Lung (tissue), 12 donors: ENCODE measurements around the gene B4GALNT1. TPM values are rescaled to one million over a fixed set of nuclear protein-coding genes. Genes with fewer than 3 reads are reported as not detected.

Experiments
- ATAC-seq: fragments of 200-7000 bp; cut with Tn5 transposase; one replicate; pipeline ENCODE4 v1.9.1; 2020; ENCODE audit warnings: moderate number of reproducible peaks; ENCODE audit not compliant: insufficient read depth, low FRiP score
- DNase-seq, 3 donors: peaks; one replicate each; pipeline ENCODE4 v3.0.0-alpha.2; 2013 to 2017
- H3K27ac ChIP-seq, 2 donors: one replicate each; pipeline ENCODE4 v1.5.1; 2013; ENCODE audit warnings: mild to moderate bottlenecking in 2 of 2, moderate library complexity in 2 of 2, control low read depth in 1 of 2, inconsistent platforms in 1 of 2, low read depth in 1 of 2, low read length in 1 of 2
- H3K27me3 ChIP-seq, 3 donors: one replicate each; pipeline ENCODE4 v1.5.1; 2013; ENCODE audit warnings: low read length in 2 of 3; ENCODE audit not compliant: control insufficient read depth in 3 of 3, insufficient read depth in 3 of 3
- H3K36me3 ChIP-seq, 4 donors: one replicate each; pipeline ENCODE4 v1.5.1; 2013; ENCODE audit warnings: low read length in 4 of 4, mild to moderate bottlenecking in 1 of 4, moderate library complexity in 1 of 4; ENCODE audit not compliant: control insufficient read depth in 4 of 4, insufficient read depth in 4 of 4
- H3K4me1 ChIP-seq, 5 donors: one replicate each; pipeline ENCODE4 v1.5.1; 2013; ENCODE audit warnings: low read length in 5 of 5, mild to moderate bottlenecking in 2 of 5, moderate library complexity in 1 of 5; ENCODE audit not compliant: control insufficient read depth in 5 of 5, insufficient read depth in 5 of 5
- H3K4me3 ChIP-seq: one replicate; pipeline ENCODE4 v1.5.1; 2013; ENCODE audit warnings: mild to moderate bottlenecking, control low read depth, moderate library complexity
- H3K9ac ChIP-seq, 2 donors: one replicate each; pipeline ENCODE4 v1.5.1; 2013; ENCODE audit warnings: low read length in 2 of 2, control low read depth in 1 of 2; ENCODE audit not compliant: insufficient read depth in 1 of 2
- H3K9me3 ChIP-seq, 4 donors: one replicate each; pipeline ENCODE4 v1.5.1; 2013; ENCODE audit warnings: low read length in 3 of 4, mild to moderate bottlenecking in 1 of 4, moderate library complexity in 1 of 4; ENCODE audit not compliant: control insufficient read depth in 4 of 4, insufficient read depth in 3 of 4
- CTCF ChIP-seq: IDR thresholded peaks from 2 replicates; pipeline ENCODE4 v1.5.1; 2012; ENCODE audit warnings: mild to moderate bottlenecking; ENCODE audit errors: control extremely low read depth, extremely low read depth
- WGBS, 2 donors: extraction: QIAGEN DNeasy Blood & Tissue Kit; methylation state at CpG; one replicate each; pipeline ENCODE4 v1.1.7; 2013; 5-methylcytosine and 5-hydroxymethylcytosine counted together
- polyA plus RNA-seq, 2 donors: library from polyadenylated mRNA; stranded (reverse); fragments of 200-250 nt; gene quantifications; one replicate each; pipeline ENCODE4 v1.2.1, GENCODE V29; 2013
- total RNA-seq, 2 donors: library from RNA; depleted of rRNA in 1 of 2; stranded (reverse); fragments of >200 nt in 1 of 2; gene quantifications; one replicate each; pipeline ENCODE4 v1.2.1, GENCODE V29; 2014 to 2021
- donor health status: control.
- donor health status: control.
- donor health status: Bipolar disorder and iron deficiency.
- donor health status: healthy.
- donor health status: DM: yes; HTN: yes; CAD: no.

The B4GALNT1 gene
- total and polyA plus RNA-seq, 4 donors: 0.51 to 2.5 (median 0.73) TPM

- Histone ChIP-seq H3K9me3 (no peaks in the 10 kb centered on the region), H3K4me1 (peaks cover 0 to 18% (median 5%) of the 10 kb centered on the region in 5 donors), H3K27me3 (peaks cover 0 to 7% (median 5%) of the 10 kb centered on the region in 3 donors), H3K36me3 (peaks cover 0 to 7% (median 3%) of the 10 kb centered on the region in 4 donors), H3K27ac (no peak overlapping the region), H3K4me3 (no peak overlapping the region), H3K9ac (no peak overlapping the region)
- DNase-seq (no peak), ATAC-seq (peak; percentile 12)
- WGBS, 2 donors: 67 to 78% methylated on average over 2 of the region's 2 CpGs
- no peak for TF ChIP-seq CTCF
Measured at GRCh38 chr12:57592551-57593165, 40.3 kb downstream of the B4GALNT1 start.

GRCh38 chr12:57591782-57592325, 41.1 kb downstream of the B4GALNT1 start:
- Histone ChIP-seq H3K9me3 (no peaks in the 10 kb centered on the region), H3K4me3 (peak overlapping the region; percentile 98), H3K4me1 (peaks cover 0 to 18% (median 5%) of the 10 kb centered on the region in 5 donors), H3K27ac (peak overlapping the region in 1 of 2 donors; percentile 76), H3K9ac (peak overlapping the region in 1 of 2 donors; percentile 14), H3K36me3 (peaks cover 0 to 7% (median 1%) of the 10 kb centered on the region in 4 donors), H3K27me3 (peaks cover 0 to 8% (median 8%) of the 10 kb centered on the region in 3 donors)
- ATAC-seq: peak; percentile 34
- 44 to 55% methylated on average over 10 of the region's 10 CpGs for WGBS, 2 donors
- TF ChIP-seq CTCF: no peak
- peak in 1 of 3 donors; percentile 33 for DNase-seq

DNA sequence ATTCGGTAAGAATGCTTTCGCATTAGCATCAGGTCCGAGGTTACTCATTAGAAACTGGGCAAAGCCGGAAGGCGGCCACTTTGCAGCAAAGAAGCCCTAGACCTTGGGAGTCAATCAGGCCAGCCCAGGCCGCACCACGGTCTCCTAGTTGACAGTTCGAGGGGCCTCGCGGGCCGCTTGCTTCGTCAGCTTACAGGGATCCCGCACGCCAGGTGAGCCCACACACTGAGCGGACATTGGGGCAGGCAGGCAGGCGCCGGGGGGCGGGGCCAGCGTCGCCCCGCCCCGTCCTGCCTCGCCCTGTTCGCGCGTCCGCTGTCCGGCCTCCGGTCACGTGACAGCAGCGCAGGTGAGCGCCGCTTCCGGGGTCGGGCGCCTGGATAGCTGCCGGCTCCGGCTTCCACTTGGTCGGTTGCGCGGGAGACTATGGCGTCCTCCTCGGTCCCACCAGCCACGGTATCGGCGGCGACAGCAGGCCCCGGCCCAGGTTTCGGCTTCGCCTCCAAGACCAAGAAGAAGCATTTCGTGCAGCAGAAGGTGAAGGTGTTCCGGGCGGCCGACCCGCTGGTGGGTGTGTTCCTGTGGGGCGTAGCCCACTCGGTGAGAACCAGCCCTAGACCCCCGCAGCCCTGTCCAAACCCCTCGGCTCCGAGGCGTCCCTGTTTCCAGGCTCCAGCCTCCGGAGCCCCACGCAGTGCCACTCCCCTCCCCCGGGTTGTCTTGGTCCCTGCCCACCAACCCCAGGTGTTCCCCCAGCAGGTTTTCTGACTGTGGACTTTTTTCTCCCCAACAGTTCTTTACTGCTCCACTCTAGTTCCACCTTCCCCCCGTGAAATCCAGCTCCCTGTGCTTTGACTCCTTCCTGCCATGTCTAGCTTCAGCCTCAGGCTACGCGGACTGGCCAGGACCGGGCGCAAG, 41.9 kb downstream of the B4GALNT1 start, which contains the start of gene PIP4K2C:
TSS of gene PIP4K2C (plus strand) at position 329 of the 918 bp plus-strand sequence. CDS start at position 427, 98 bp downstream.
- H3K27me3 ChIP-seq: peaks cover 0 to 8% (median 8%) of the 10 kb centered on the region in 3 donors
- WGBS, 2 donors: 1% methylated on average over 68 to 69 of the region's 69 CpGs
- ATAC-seq (peak; percentile 94), DNase-seq (peak; percentile 66 to 81 (median 72))
- H3K4me1 ChIP-seq: peaks cover 0 to 18% (median 5%) of the 10 kb centered on the region in 5 donors
- no peak for TF ChIP-seq CTCF
- H3K27ac ChIP-seq: peak within 1 kb of the TSS; percentile 70 to 76
- H3K36me3 ChIP-seq: peaks cover 0 to 7% (median 0%) of the 10 kb centered on the region in 4 donors
- no peaks in the 10 kb centered on the region for H3K9me3 ChIP-seq
- peak within 1 kb of the TSS; percentile 98 for H3K4me3 ChIP-seq
- H3K9ac ChIP-seq: peak within 1 kb of the TSS; percentile 37 to 62
